H1 (cell line): ENCODE data around the gene RAPGEF6. TPM values are rescaled to one million over a fixed set of nuclear protein-coding genes. Genes with fewer than 3 reads are reported as not detected.

ENCODE experiments used
- CTCF ChIA-PET: fragments of 300-600 bp; sonication (Branson Sonifier 250); formaldehyde crosslinking; loops from one replicate; lab custom pipeline; 2021; ENCODE audit not compliant: partially characterized antibody; lab: Charles Lee
- POLR2A ChIA-PET: fragments of 300-600 bp; sonication (Branson Sonifier 250); formaldehyde crosslinking; loops from one replicate; lab custom pipeline; 2021; ENCODE audit warnings: inconsistent platforms; ENCODE audit not compliant: partially characterized antibody; lab: Charles Lee
- DNase-seq, 2 experiments: peaks; one replicate each; pipeline versions ENCODE4 v3.0.0 to v3.0.0-alpha.2; 2010 to 2022; ENCODE audit warnings: low spot score in 2 of 2, low read depth in 1 of 2, mixed read lengths in 1 of 2
- FAIRE-seq: peaks from 2 replicates; lab custom pipeline; 2011; peaks lifted over from hg19 to GRCh38; lab: Jason Lieb, UNC
- H2AFZ ChIP-seq: 2 replicates; pipeline ENCODE4 v1.8.1; 2012; ENCODE audit warnings: low read length, inconsistent platforms
- H2AK5ac ChIP-seq: 2 replicates; pipeline ENCODE4 v1.6.1; 2013; ENCODE audit warnings: low read depth, low read length
- H2BK120ac ChIP-seq: replicated peaks from 2 replicates; pipeline ENCODE3; 2013; ENCODE audit warnings: low read depth, low read length, inconsistent platforms
- H2BK12ac ChIP-seq: 2 replicates; pipeline ENCODE4 v1.6.1; 2013; ENCODE audit warnings: low read depth, low read length
- H2BK15ac ChIP-seq: 2 replicates; pipeline ENCODE4 v1.6.1; 2013; ENCODE audit warnings: low read length
- H2BK20ac ChIP-seq: 2 replicates; pipeline ENCODE4 v1.6.1; 2013; ENCODE audit warnings: low read length
- H2BK5ac ChIP-seq: 2 replicates; pipeline ENCODE4 v1.6.1; 2013; ENCODE audit warnings: low read depth, low read length
- H3K14ac ChIP-seq: 2 replicates; pipeline ENCODE4 v1.6.1; 2013; ENCODE audit warnings: inconsistent platforms; ENCODE audit not compliant: insufficient read length
- H3K18ac ChIP-seq: 2 replicates; pipeline ENCODE4 v1.6.1; 2013; ENCODE audit warnings: low read length; ENCODE audit errors: extremely low read depth
- H3K23ac ChIP-seq: 2 replicates; pipeline ENCODE4 v1.6.1; 2013; ENCODE audit warnings: inconsistent platforms; ENCODE audit not compliant: insufficient read length
- H3K23me2 ChIP-seq: 2 replicates; pipeline ENCODE4 v1.6.1; 2013; ENCODE audit warnings: low read depth, low read length
- H3K27ac ChIP-seq: 2 replicates; pipeline ENCODE4 v1.6.1; 2011; ENCODE audit warnings: low read depth, low read length, inconsistent platforms
- H3K27me3 ChIP-seq, 4 experiments: replicated peaks in 1 of 4; 1 replicate in 1 of 4; 2 replicates in 3 of 4; pipeline versions ENCODE4 v1.6.1 to v1.8.1; 2011 to 2013; ENCODE audit warnings: low read length in 3 of 4, mild to moderate bottlenecking in 3 of 4, inconsistent platforms in 2 of 4, mixed read lengths in 2 of 4, moderate library complexity in 1 of 4; ENCODE audit not compliant: control insufficient read depth in 3 of 4, insufficient read depth in 3 of 4; ENCODE audit errors: extremely low read depth in 1 of 4
- H3K36me3 ChIP-seq, 4 experiments: 2 replicates each; pipeline versions ENCODE4 v1.6.1 to v1.8.1; 2011 to 2013; ENCODE audit warnings: mild to moderate bottlenecking in 4 of 4, low read length in 3 of 4, moderate library complexity in 2 of 4, control low read depth in 1 of 4, inconsistent platforms in 1 of 4; ENCODE audit not compliant: insufficient read depth in 4 of 4, control insufficient read depth in 2 of 4
- H3K4ac ChIP-seq: replicated peaks from 2 replicates; pipeline ENCODE3; 2013; ENCODE audit warnings: low read length, low read depth, mixed read lengths, inconsistent platforms; ENCODE audit not compliant: insufficient read length
- H3K4me1 ChIP-seq, 4 experiments: replicated peaks in 1 of 4; 1 replicate in 1 of 4; 2 replicates in 3 of 4; pipeline versions ENCODE4 v1.6.1 to v1.8.1; 2011 to 2013; ENCODE audit warnings: low read length in 3 of 4, inconsistent platforms in 2 of 4, mixed read lengths in 1 of 4; ENCODE audit not compliant: insufficient read depth in 4 of 4, control insufficient read depth in 3 of 4
- H3K4me2 ChIP-seq, 2 experiments: 2 replicates each; pipeline versions ENCODE4 v1.6.1 to v1.8.1; 2011 to 2013; ENCODE audit warnings: low read depth in 2 of 2, low read length in 2 of 2, control low read depth in 1 of 2, inconsistent platforms in 1 of 2, mild to moderate bottlenecking in 1 of 2; ENCODE audit not compliant: insufficient read depth in 1 of 2
- H3K4me3 ChIP-seq, 4 experiments: fragments of 200-600, 300-600 bp in 1 of 4; sonication (generic), shearing (Covaris generic), sonication (Bioruptor Twin) in 1 of 4; 2 replicates each; pipeline versions ENCODE4 v1.5.1 to v1.8.1; 2011 to 2016; ENCODE audit warnings: low read length in 4 of 4, low read depth in 3 of 4, control low read depth in 2 of 4, inconsistent platforms in 2 of 4, mild to moderate bottlenecking in 2 of 4, mixed read lengths in 1 of 4, moderate library complexity in 1 of 4; ENCODE audit not compliant: insufficient read depth in 2 of 4; ENCODE audit errors: extremely low read depth in 1 of 4
- H3K56ac ChIP-seq: replicated peaks from 2 replicates; pipeline ENCODE3; 2013; ENCODE audit warnings: low read depth, mild to moderate bottlenecking, mixed read lengths, low read length, inconsistent platforms; ENCODE audit not compliant: insufficient read length
- H3K79me1 ChIP-seq: 2 replicates; pipeline ENCODE4 v1.6.1; 2013; ENCODE audit warnings: low read depth, low read length, control low read depth
- H3K79me2 ChIP-seq, 2 experiments: 2 replicates each; pipeline versions ENCODE4 v1.6.1 to v1.8.1; 2012 to 2013; ENCODE audit warnings: low read length in 2 of 2, mild to moderate bottlenecking in 2 of 2, inconsistent platforms in 1 of 2; ENCODE audit not compliant: insufficient read depth in 2 of 2, control insufficient read depth in 1 of 2
- H3K9ac ChIP-seq, 4 experiments: replicated peaks in 1 of 4; 1 replicate in 1 of 4; 2 replicates in 3 of 4; pipeline versions ENCODE4 v1.6.1 to v1.8.1; 2011 to 2013; ENCODE audit warnings: low read depth in 3 of 4, low read length in 3 of 4, control low read depth in 2 of 4, mild to moderate bottlenecking in 2 of 4, moderate library complexity in 2 of 4, inconsistent platforms in 1 of 4; ENCODE audit errors: extremely low read depth in 1 of 4
- H3K9me3 ChIP-seq, 2 experiments: 2 replicates each; pipeline versions ENCODE4 v1.6.1 to v1.8.1; 2012 to 2013; ENCODE audit warnings: mild to moderate bottlenecking in 2 of 2, moderate library complexity in 2 of 2, control low read depth in 1 of 2, inconsistent platforms in 1 of 2, low read depth in 1 of 2, low read length in 1 of 2, mixed read lengths in 1 of 2; ENCODE audit not compliant: insufficient read depth in 2 of 2
- H4K20me1 ChIP-seq, 2 experiments: replicated peaks in 1 of 2; 2 replicates each; pipeline versions ENCODE3 to v1.8.1; 2011 to 2013; ENCODE audit warnings: inconsistent platforms in 2 of 2, low read length in 2 of 2, mild to moderate bottlenecking in 1 of 2; ENCODE audit not compliant: insufficient read depth in 2 of 2, control insufficient read depth in 1 of 2
- H4K5ac ChIP-seq: 2 replicates; pipeline ENCODE4 v1.6.1; 2013; ENCODE audit warnings: low read length, low read depth, mixed read lengths, inconsistent platforms; ENCODE audit not compliant: insufficient read length
- H4K8ac ChIP-seq: 2 replicates; pipeline ENCODE4 v1.8.0; 2013; ENCODE audit warnings: mild to moderate bottlenecking, moderate library complexity, low read length, inconsistent platforms; ENCODE audit not compliant: insufficient read depth; ENCODE audit errors: extremely low read depth
- H4K91ac ChIP-seq: replicated peaks from 2 replicates; pipeline ENCODE3; 2013; ENCODE audit warnings: low read length, mixed read lengths, inconsistent platforms; ENCODE audit not compliant: insufficient read length
- BACH1 ChIP-seq: IDR thresholded peaks from 2 replicates; pipeline ENCODE4 v1.6.1; 2012; ENCODE audit warnings: low read length, improper control_type of control experiment
- CREB1 ChIP-seq: IDR thresholded peaks from 2 replicates; pipeline ENCODE4 v1.6.1; 2012; ENCODE audit warnings: inconsistent platforms
- CTBP2 ChIP-seq: IDR thresholded peaks from 2 replicates; pipeline ENCODE4 v1.7.0; 2011; ENCODE audit warnings: borderline replicate concordance, mild to moderate bottlenecking, moderate library complexity, mixed read lengths, low read length; ENCODE audit not compliant: insufficient read depth, insufficient read length
- GTF2F1 ChIP-seq: IDR thresholded peaks from 2 replicates; pipeline ENCODE4 v1.6.1; 2012; ENCODE audit warnings: low read depth, low read length, improper control_type of control experiment, borderline replicate concordance
- JUND ChIP-seq: IDR thresholded peaks from 2 replicates; pipeline ENCODE4 v1.6.1; 2011; ENCODE audit warnings: mild to moderate bottlenecking, improper control_type of control experiment, low read length
- KDM1A ChIP-seq: fragments of 200-600, 300-600 bp; sonication (generic); IDR thresholded peaks from 2 replicates; pipeline ENCODE4 v1.7.1; 2016; ENCODE audit warnings: mild to moderate bottlenecking, low read length, borderline replicate concordance
- MAFK ChIP-seq: IDR thresholded peaks from 2 replicates; pipeline ENCODE4 v1.6.1; 2012; ENCODE audit warnings: low read depth, mild to moderate bottlenecking, improper control_type of control experiment, low read length
- NANOG ChIP-seq: IDR thresholded peaks from 2 replicates; pipeline ENCODE4 v1.6.1; 2011; ENCODE audit warnings: low read length, low read depth, mild to moderate bottlenecking, inconsistent platforms; ENCODE audit not compliant: insufficient read depth, poor library complexity, severe bottlenecking
- PHF8 ChIP-seq: fragments of 200-600 bp; sonication (generic); conservative IDR thresholded peaks from 2 replicates; pipeline ENCODE4 v1.7.1; 2012; ENCODE audit warnings: low read depth, mild to moderate bottlenecking, inconsistent platforms, low read length, moderate library complexity
- POU5F1 ChIP-seq: IDR thresholded peaks from 2 replicates; pipeline ENCODE4 v1.6.1; 2011; ENCODE audit warnings: low read depth, mild to moderate bottlenecking, low read length, moderate library complexity
- RFX5 ChIP-seq: IDR thresholded peaks from 2 replicates; pipeline ENCODE4 v1.6.1; 2011; ENCODE audit warnings: low read depth, low read length, improper control_type of control experiment, borderline replicate concordance
- SAP30 ChIP-seq: fragments of 300-600 bp; sonication (generic); IDR thresholded peaks from 2 replicates; pipeline ENCODE4 v1.7.1; 2012; ENCODE audit warnings: low read length, moderate library complexity, mild to moderate bottlenecking, inconsistent platforms; ENCODE audit not compliant: insufficient read depth, insufficient replicate concordance
- SIRT6 ChIP-seq: IDR thresholded peaks from one replicate; pipeline ENCODE4 v1.7.1; 2012; ENCODE audit warnings: low read length, inconsistent platforms
- SP1 ChIP-seq: IDR thresholded peaks from 2 replicates; pipeline ENCODE4 v1.6.1; 2011; ENCODE audit warnings: low read depth, low read length
- TAF7 ChIP-seq: optimal IDR thresholded peaks from 2 replicates; pipeline ENCODE3; 2011; ENCODE audit warnings: low read depth, mild to moderate bottlenecking, inconsistent platforms, low read length, moderate library complexity, borderline replicate concordance
- WGBS, 2 experiments: shearing (Covaris generic) in 1 of 2; methylation state at CpG; one replicate each; pipeline versions ENCODE4 v1.1.6 to v1.1.7; 2013 to 2015; ENCODE audit warnings: low lambda C conversion rate in 2 of 2, mixed read lengths in 2 of 2, inconsistent platforms in 1 of 2, low coverage in 1 of 2, missing lambda C conversion rate in 1 of 2; ENCODE audit not compliant: insufficient replicate concordance in 2 of 2, insufficient coverage in 1 of 2, insufficient read length in 1 of 2; ENCODE audit errors: extremely low coverage in 1 of 2, missing lambda C conversion rate in 1 of 2; 5-methylcytosine and 5-hydroxymethylcytosine counted together
- polyA plus RNA-seq, 7 experiments: library from polyadenylated mRNA; depleted of rRNA in 3 of 7; stranded (reverse) in 5 of 7; unstranded in 2 of 7; fragments of >200 nt in 5 of 7; fragments of 200-250 nt in 2 of 7; gene quantifications; 1 replicate in 5 of 7; 2 replicates in 1 of 7; 4 replicates in 1 of 7; pipeline versions ENCODE4 v1.2.1 to v1.2.3, GENCODE V29; 2011 to 2013; ENCODE audit warnings: missing spikeins in 2 of 7, mixed read lengths in 2 of 7
- total RNA-seq: library from RNA; stranded (reverse); fragmentation: NEBNext Ultra II Directional; extraction: Animal tissue kit (Norgen Biotek cat#: 25700); gene quantifications from 2 replicates; pipeline ENCODE4 v1.2.1, GENCODE V29; 2021

The RAPGEF6 gene
- total and polyA plus RNA-seq, 2 of the 8 experiments (the other 6 are each of a cell fraction or from before 2014, with no cell fraction given): 4.8 to 20.0 TPM

- Histone ChIP-seq H2BK12ac (no peak overlapping the region), H3K23me2 (no peaks in the 10 kb centered on the region), H3K36me3 (peaks cover 0 to 5% (median 0%) of the 10 kb centered on the region in 4 experiments; a peak in 2 of 8 replicates), H2AK5ac (no peak overlapping the region), H3K27me3 (no peaks in the 10 kb centered on the region), H4K91ac (no peak overlapping the region), H3K4me2 (no peak overlapping the region), H3K4me1 (no peaks in the 10 kb centered on the region), H3K27ac (no peak overlapping the region), H2BK5ac (no peak overlapping the region), H2BK120ac (no peak overlapping the region), H4K20me1 (no peaks in the 10 kb centered on the region), H2AFZ (no peak overlapping the region), H3K4me3 (no peak overlapping the region), H3K9me3 (no peaks in the 10 kb centered on the region), H3K79me2 (no peaks in the 10 kb centered on the region), H3K9ac (no peak overlapping the region), H3K79me1 (no peaks in the 10 kb centered on the region), H3K18ac (no peak overlapping the region), H3K56ac (no peak overlapping the region), H3K14ac (no peak overlapping the region), H4K5ac (no peak overlapping the region), H2BK15ac (no peak overlapping the region), H2BK20ac (no peak overlapping the region), H3K23ac (no peak overlapping the region), H3K4ac (no peak overlapping the region), H4K8ac (no peak overlapping the region)
- WGBS, 2 experiments: 93% methylated on average over 1 of the region's 1 CpG; no CpG with 5 or more reads in 1 of the 2 experiments
- DNase-seq (no peak), FAIRE-seq (no peak)
- POLR2A ChIA-PET: interaction anchor here (1.8 kb wide), 1 partner anchor 8 kb away, joined by 6 read pairs; no protein-coding TSS in a partner anchor
- CTCF ChIA-PET: no interaction called here
- no peak for TF ChIP-seq KDM1A
- no peak for TF ChIP-seq NANOG
- no peak for TF ChIP-seq CREB1
- TF ChIP-seq POU5F1: no peak
- TF ChIP-seq PHF8: no peak
- TF ChIP-seq RFX5: no peak
- TF ChIP-seq GTF2F1: no peak
- TF ChIP-seq TAF7: no peak
- TF ChIP-seq JUND: no peak
- no peak for TF ChIP-seq CTBP2
- TF ChIP-seq SP1: no peak
- no peak for TF ChIP-seq BACH1
- TF ChIP-seq SIRT6: no peak
- no peak for TF ChIP-seq MAFK
- TF ChIP-seq SAP30: no peak
Measured at GRCh38 chr5:131644370-131644769, 9.3 kb upstream of the RAPGEF6 start.
